Measurements from ENCODE around the gene GABPB2. TPM values are rescaled to one million over a fixed set of nuclear protein-coding genes. Genes with fewer than 3 reads are reported as not detected.
A peak's percentile ranks its signal among the peaks of the same experiment; 100 is the strongest.

GABPB2 gene
- total RNA-seq, 1 experiment from 2014 or later, result 6.4 TPM

DNA sequence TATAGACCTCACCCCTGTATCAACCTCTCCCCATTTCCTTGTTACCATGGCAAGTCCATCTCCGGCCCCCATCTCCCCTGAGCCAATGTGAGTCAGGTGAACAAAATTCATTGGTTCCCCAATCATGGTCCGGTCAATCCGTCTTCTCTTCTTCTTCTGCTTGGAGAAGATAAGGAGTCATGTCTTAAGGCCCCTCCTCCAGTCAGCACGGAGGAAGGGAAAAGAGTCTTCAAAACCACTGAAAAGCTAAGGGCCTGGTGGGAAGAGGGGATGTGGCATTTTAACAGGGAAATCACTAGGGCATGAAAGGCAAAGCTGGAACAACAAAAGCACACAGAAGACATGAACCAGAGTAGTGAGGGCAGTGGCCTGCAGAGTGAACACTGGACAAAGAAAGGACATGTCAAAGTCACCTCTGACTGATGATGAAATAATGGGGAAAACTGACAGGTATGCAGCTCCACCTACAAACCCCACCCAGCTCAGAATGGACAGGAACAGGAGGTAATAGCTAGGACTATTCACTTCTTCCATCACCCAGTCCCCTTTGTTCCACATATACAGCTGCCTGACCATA lies 15.5 kb upstream of the GABPB2 start:
- ChIA-PET CTCF (no interaction called here), POLR2A (ENCODE audit: unreplicated experiment) (no interaction called here)
- Histone ChIP-seq H3K4me2 (ENCODE audit: low read length) (no peak overlapping the region), H3K4me3 (ENCODE audit: low read length) (no peak overlapping the region), H3K27ac (ENCODE audit: low read length) (no peak overlapping the region), H3K36me3 (ENCODE audit: low read depth, low read length) (peaks cover 51% of the 10 kb centered on the region), H3F3A (ENCODE audit: low read length, unreplicated experiment) (peaks cover 9% of the 10 kb centered on the region), H3K79me2 (ENCODE audit: low read length) (peaks cover 55% of the 10 kb centered on the region), H3K9ac (ENCODE audit: low read length) (no peak overlapping the region), H3K9me3 (ENCODE audit: low read length) (no peaks in the 10 kb centered on the region), H3K4me1 (ENCODE audit: insufficient read depth, low read length) (peaks cover 22% of the 10 kb centered on the region), H4K20me1 (ENCODE audit: low read length) (peaks cover 25% of the 10 kb centered on the region; the same call in 1 of the 2 replicates), H3K9me2 (replicated peaks; ENCODE audit: low read length) (no peaks in the 10 kb centered on the region), H2AFZ (ENCODE audit: low read length) (no peak overlapping the region), H3K27me3 (ENCODE audit: low read length) (no peaks in the 10 kb centered on the region)
- intact Hi-C loops (cut with micrococcal nuclease), result no loop called here
- TF ChIP-seq EZH2 (IDR thresholded peaks at IDR 0.05; ENCODE audit: low read length, unreplicated experiment), result no peak
- no peak for TF ChIP-seq EZH2phosphoT487 (IDR thresholded peaks at IDR 0.05; ENCODE audit: borderline replicate concordance, low read length)
- TF ChIP-seq, protein P1, sequence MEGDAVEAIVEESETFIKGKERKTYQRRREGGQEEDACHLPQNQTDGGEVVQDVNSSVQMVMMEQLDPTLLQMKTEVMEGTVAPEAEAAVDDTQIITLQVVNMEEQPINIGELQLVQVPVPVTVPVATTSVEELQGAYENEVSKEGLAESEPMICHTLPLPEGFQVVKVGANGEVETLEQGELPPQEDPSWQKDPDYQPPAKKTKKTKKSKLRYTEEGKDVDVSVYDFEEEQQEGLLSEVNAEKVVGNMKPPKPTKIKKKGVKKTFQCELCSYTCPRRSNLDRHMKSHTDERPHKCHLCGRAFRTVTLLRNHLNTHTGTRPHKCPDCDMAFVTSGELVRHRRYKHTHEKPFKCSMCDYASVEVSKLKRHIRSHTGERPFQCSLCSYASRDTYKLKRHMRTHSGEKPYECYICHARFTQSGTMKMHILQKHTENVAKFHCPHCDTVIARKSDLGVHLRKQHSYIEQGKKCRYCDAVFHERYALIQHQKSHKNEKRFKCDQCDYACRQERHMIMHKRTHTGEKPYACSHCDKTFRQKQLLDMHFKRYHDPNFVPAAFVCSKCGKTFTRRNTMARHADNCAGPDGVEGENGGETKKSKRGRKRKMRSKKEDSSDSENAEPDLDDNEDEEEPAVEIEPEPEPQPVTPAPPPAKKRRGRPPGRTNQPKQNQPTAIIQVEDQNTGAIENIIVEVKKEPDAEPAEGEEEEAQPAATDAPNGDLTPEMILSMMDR (conservative IDR thresholded peaks at IDR 0.05; ENCODE audit: low read depth, low read length), result no peak
- DNase-seq (no peak), ATAC-seq (no peak)
- BruUV-seq (replicated peaks), result no TSS peak

DNA sequence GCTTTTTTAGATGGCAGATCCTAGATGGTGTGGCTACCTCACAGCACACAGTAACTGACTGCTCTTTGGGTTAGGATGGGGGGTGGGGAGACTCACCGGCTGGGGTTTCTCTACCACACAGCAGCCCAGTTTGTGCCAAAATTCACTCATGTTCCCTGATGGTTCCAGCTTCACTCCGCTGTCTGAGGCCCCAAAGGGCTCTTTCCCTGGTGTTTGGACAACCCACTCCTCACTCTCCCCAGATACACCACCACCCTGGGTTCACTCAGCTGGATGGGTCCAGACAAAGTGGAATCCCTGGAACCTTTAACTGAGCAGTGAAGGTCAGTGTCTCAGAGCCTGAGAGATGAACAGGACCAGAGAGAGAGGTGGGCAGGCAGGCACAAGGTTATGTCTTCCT lies 15.0 kb upstream of the GABPB2 start:
- Histone ChIP-seq H3K9ac (ENCODE audit: low read length) (no peak overlapping the region), H2AFZ (ENCODE audit: low read length) (no peak overlapping the region), H3K9me3 (ENCODE audit: low read length) (no peaks in the 10 kb centered on the region), H3K36me3 (ENCODE audit: low read depth, low read length) (peaks cover 51% of the 10 kb centered on the region), H3K4me2 (ENCODE audit: low read length) (0 out of 2 replicates have a peak overlapping the region, but pooled peaks have one; percentile 23), H3K27me3 (ENCODE audit: low read length) (no peaks in the 10 kb centered on the region), H3K4me3 (ENCODE audit: low read length) (no peak overlapping the region), H3K4me1 (ENCODE audit: insufficient read depth, low read length) (peaks cover 22% of the 10 kb centered on the region), H3K27ac (ENCODE audit: low read length) (no peak overlapping the region), H3K79me2 (ENCODE audit: low read length) (peaks cover 60% of the 10 kb centered on the region), H3F3A (ENCODE audit: low read length, unreplicated experiment) (peaks cover 7% of the 10 kb centered on the region), H3K9me2 (replicated peaks; ENCODE audit: low read length) (no peaks in the 10 kb centered on the region), H4K20me1 (ENCODE audit: low read length) (peaks cover 25% of the 10 kb centered on the region; the same call in 1 of the 2 replicates)
- BruUV-seq (replicated peaks), result no TSS peak
- TF ChIP-seq EZH2 (IDR thresholded peaks at IDR 0.05; ENCODE audit: low read length, unreplicated experiment) (no peak), EZH2phosphoT487 (IDR thresholded peaks at IDR 0.05; ENCODE audit: borderline replicate concordance, low read length) (no peak)
- TF ChIP-seq, protein P1 (conservative IDR thresholded peaks at IDR 0.05; ENCODE audit: low read depth, low read length), result no peak
- intact Hi-C loops (cut with micrococcal nuclease), result no loop called here
- DNase-seq, result no peak
- POLR2A ChIA-PET (ENCODE audit: unreplicated experiment), result no interaction called here
- ATAC-seq, result no peak
- CTCF ChIA-PET, result no interaction called here

DNA sequence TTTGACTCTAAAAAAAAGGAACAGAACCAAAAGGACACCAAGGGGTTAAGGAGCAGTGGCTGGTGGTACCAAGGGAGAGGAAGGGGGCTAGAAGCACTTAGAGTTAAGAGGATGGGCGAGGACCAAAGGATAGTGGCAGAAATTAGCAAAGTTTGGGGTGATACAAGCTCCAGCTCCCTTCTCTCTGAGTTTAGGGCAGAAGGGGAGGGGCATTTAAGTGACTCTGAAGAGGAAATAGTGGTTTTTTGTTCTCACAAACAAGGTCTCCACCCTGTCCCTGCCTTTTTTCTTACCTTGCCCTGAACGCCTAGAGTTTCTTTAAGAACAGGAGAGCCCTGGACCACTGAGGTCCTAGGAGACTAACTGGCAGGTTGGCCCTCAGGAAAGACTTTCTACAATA lies 14.4 kb upstream of the GABPB2 start:
- Histone ChIP-seq H3K9ac (ENCODE audit: low read length) (no peak overlapping the region), H3K4me2 (ENCODE audit: low read length) (peak overlapping the region; percentile 23; the same call in 1 of the 2 replicates), H3K79me2 (ENCODE audit: low read length) (peaks cover 65% of the 10 kb centered on the region), H3K27me3 (ENCODE audit: low read length) (no peaks in the 10 kb centered on the region), H4K20me1 (ENCODE audit: low read length) (peaks cover 25% of the 10 kb centered on the region; the same call in 1 of the 2 replicates), H2AFZ (ENCODE audit: low read length) (no peak overlapping the region), H3K9me2 (replicated peaks; ENCODE audit: low read length) (no peaks in the 10 kb centered on the region), H3K4me3 (ENCODE audit: low read length) (no peak overlapping the region), H3F3A (ENCODE audit: low read length, unreplicated experiment) (peaks cover 4% of the 10 kb centered on the region), H3K36me3 (ENCODE audit: low read depth, low read length) (peaks cover 49% of the 10 kb centered on the region), H3K27ac (ENCODE audit: low read length) (no peak overlapping the region), H3K4me1 (ENCODE audit: insufficient read depth, low read length) (peaks cover 26% of the 10 kb centered on the region), H3K9me3 (ENCODE audit: low read length) (no peaks in the 10 kb centered on the region)
- no TSS peak for BruUV-seq (replicated peaks)
- DNase-seq (no peak), ATAC-seq (no peak)
- intact Hi-C loops (cut with micrococcal nuclease), result no loop called here
- TF ChIP-seq, protein P1 (conservative IDR thresholded peaks at IDR 0.05; ENCODE audit: low read depth, low read length), result no peak
- TF ChIP-seq EZH2phosphoT487 (IDR thresholded peaks at IDR 0.05; ENCODE audit: borderline replicate concordance, low read length) (no peak), EZH2 (IDR thresholded peaks at IDR 0.05; ENCODE audit: low read length, unreplicated experiment) (no peak)
- CTCF ChIA-PET, result no interaction called here
- POLR2A ChIA-PET (ENCODE audit: unreplicated experiment), result no interaction called here

All from PC-3 (cell line).